GM19193 (cell line): Measurements from ENCODE around the gene TSPAN14.

ENCODE experiments used
- POLR2A ChIP-seq: IDR thresholded peaks from 4 replicates; pipeline ENCODE4 v1.6.1; 2011; ENCODE audit not compliant: insufficient read depth, insufficient read length; ENCODE audit errors: extremely low read depth

The TSPAN14 gene

DNA sequence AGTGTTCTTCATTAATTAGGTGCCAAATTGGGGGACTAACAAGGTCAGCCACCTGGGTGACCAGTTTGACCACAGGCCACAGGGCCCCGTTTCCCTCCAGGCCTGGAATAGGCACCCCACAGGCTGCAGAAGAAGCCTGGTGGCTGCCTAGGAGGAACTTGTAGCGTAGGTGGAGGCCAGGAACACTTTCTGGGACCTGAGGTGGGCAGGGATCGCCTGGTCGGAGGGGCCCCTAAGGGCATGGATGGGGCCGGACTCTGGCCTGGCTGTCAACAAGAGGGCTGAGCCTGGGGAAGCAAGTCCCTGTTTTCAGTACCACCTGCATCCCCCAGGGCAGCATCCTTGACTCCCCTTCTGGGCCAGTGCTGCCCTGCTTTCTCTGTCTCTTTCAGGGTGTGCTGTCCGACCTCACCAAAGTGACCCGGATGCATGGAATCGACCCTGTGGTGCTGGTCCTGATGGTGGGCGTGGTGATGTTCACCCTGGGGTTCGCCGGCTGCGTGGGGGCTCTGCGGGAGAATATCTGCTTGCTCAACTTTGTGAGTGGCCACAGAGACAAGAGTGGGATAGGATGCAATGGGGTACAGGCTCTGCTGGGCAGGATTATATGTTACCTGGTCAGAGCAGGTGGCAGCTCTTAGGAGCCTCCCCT is 52.9 kb downstream of the TSPAN14 start:
- no peak for TF ChIP-seq POLR2A

DNA sequence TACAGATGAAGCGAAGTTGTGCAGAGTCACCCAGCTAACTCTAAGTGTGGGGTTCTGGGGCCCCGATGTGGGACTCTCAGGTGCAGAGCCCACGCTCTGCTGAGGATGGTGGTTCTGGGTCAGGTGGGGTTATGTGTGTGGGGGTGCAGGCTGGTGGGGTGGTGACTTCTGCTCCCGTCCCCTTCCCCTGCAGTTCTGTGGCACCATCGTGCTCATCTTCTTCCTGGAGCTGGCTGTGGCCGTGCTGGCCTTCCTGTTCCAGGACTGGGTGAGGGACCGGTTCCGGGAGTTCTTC is 54.9 kb downstream of the TSPAN14 start:
- TF ChIP-seq POLR2A, result no peak

DNA sequence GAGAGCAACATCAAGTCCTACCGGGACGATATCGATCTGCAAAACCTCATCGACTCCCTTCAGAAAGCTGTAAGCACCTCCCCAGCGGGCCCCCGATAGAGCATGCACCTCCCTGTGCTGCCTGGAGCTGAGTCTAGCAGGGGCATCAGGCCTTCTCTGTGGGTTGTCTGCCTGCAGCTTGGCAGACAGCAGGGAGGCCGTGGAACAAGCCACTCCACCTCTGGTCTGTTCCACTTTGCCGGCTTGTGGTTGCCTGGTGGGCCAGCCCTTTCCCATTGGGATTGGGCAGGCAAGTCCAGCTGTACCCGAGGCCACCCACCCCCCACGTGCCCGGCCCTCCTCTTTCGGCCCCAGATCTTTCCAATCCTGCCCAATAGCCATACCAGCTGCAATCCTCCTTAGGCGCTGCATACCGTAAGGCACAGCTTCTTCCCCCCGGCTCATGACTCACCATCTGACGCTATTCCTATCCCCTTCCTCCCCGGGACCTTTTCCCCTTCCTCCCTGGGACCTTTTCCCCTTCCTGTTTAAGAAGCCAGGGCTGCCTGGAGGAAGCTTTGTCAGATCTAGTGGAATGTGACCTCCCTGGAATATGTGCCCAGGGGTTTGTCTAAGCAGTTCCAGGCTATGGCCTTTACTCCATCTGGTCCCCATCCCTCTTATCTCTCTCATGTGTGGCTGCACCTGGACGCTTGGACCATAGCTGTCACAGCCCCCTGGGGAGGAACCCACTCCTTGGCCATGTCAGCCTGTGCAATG is 55.5 kb downstream of the TSPAN14 start:
- no peak for TF ChIP-seq POLR2A

DNA sequence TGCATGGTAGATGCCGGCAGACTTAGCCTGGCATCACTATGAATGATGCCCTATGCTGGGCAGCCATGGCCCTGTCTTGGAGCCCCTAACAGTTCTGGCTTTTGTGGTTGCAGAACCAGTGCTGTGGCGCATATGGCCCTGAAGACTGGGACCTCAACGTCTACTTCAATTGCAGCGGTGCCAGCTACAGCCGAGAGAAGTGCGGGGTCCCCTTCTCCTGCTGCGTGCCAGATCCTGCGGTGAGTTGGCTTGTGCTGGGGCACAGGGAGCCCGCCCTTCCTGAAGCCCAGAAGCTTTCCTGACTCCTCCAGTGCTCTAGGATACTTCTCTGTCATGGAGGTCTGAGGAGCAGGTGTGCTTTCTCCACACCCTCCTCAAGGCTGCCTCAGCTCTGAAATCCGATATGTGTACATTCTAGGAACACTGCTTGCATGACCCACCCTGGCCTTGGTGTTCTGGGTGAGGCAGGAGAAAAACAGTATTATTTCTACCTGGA is 58.0 kb downstream of the TSPAN14 start:
- TF ChIP-seq POLR2A, result no peak

DNA sequence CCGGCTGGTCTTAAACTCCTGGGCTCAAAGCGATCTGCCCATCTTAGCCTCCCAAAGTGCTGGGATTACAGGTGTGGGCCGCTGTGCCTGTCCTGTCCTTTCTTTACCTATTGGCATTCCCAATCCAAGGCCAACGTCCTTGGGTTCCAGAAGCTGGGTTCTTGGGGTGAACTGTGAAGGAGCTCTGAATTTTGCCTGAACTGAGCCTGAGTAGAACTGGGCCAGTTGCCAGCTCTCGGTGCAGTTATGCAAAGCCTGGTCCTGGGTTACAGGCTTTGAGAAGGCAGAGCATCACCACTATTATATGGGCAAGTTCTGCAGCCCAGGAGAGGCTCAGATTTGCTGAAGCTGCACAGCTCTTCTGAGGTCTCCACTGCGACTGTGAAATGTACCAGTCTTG is 59.0 kb downstream of the TSPAN14 start:
- no peak for TF ChIP-seq POLR2A

DNA sequence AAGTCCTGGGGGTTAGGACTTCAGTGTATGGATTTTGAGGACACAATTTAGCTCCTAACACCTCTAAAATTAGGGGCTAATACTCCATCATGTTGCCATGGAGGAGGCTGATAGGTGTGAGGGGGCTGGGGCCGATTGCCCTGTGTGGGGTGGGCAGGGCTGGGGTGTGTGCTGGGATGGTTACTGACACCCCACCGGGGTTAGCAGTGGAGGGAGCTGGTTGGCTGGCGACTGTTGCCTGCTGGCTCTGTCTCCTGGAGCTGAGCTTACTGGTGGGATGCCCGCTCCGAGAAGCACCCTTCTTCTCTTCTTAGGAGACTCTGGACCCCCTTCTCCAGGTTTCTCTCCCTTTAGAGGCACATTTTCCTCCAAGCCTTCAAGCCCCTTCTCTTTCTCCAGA is 61.4 kb downstream of the TSPAN14 start:
- TF ChIP-seq POLR2A, result no peak

DNA sequence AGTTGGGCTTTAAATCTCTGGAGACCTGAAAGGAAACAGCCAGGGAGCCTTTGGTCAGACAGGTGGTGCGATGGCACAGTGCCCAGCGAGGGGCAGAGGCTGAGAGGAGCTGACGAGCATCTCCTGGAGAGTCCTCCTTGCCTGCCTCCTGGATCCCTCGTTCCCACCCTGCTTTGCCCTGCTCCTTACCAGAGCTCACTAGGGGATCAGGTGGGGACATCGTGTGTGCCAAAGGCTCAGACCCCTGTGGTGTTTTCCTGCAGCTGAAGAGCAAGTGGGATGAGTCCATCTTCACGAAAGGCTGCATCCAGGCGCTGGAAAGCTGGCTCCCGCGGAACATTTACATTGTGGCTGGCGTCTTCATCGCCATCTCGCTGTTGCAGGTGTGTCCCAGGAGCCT is 61.8 kb downstream of the TSPAN14 start:
- no peak for TF ChIP-seq POLR2A

DNA sequence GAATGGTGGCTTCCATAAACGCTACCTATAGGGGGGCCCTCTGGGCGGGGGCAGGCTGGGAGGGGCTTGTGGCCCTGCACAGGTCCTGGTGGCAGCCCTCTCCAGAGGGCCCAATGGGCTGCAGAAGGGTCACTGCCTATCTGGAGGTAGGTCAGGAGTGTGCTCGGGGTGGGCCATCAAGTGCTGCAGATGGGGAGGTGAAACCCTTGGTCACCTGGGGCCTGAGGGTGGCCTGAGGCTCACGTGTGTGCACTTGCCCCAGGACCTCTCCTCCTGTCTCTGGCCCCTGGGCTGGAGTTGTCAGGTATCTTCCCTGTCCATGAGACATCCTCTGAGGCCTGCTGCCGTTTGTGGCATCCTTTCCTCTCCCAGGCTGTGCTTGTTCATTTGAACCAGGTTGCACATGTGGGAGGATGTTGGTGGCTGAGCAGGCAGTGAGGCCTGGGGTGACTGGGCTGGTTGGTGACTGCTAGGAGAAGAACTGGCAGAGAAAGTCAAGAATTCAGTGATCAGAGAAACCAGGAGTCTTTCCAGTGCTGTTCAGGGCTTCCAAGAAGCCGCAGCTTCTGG is 62.5 kb downstream of the TSPAN14 start:
- TF ChIP-seq POLR2A, result no peak

DNA sequence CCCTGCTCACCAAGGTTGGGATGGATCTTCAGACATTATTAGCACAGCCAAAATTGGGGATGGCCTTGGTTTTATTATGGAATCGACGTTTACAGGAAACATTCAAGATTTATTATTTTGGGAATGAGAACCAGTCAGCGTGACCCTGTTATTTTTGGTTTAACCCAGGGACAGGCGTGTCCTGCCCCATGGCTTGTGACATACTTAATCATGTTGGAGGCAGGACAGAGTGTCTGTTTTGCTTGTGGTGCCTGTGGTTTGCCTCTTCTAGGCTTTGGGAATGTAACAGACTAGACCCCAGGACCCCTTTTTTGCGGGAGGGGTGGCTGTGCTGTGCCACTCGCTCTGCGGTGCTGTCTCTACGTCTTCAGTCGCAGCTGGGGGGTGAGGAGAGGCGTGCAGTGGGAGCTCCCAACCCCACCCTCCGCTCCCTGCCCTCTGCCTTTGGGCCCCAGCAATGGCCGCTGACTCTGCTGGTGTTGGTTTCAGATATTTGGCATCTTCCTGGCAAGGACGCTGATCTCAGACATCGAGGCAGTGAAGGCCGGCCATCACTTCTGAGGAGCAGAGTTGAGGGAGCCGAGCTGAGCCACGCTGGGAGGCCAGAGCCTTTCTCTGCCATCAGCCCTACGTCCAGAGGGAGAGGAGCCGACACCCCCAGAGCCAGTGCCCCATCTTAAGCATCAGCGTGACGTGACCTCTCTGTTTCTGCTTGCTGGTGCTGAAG is 63.5 kb downstream of the TSPAN14 start:
- no peak for TF ChIP-seq POLR2A

DNA sequence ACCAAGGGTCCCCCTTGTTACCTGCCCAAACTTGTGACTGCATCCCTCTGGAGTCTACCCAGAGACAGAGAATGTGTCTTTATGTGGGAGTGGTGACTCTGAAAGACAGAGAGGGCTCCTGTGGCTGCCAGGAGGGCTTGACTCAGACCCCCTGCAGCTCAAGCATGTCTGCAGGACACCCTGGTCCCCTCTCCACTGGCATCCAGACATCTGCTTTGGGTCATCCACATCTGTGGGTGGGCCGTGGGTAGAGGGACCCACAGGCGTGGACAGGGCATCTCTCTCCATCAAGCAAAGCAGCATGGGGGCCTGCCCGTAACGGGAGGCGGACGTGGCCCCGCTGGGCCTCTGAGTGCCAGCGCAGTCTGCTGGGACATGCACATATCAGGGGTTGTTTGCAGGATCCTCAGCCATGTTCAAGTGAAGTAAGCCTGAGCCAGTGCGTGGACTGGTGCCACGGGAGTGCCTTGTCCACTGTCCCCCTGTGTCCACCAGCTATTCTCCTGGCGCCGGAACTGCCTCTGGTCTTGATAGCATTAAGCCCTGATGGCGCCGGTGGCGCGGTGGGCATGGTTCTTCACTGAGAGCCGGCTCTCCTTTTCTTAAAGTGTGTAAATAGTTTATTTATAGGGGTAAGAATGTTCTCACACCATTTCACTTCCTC is 64.2 kb downstream of the TSPAN14 start:
- no peak for TF ChIP-seq POLR2A

DNA sequence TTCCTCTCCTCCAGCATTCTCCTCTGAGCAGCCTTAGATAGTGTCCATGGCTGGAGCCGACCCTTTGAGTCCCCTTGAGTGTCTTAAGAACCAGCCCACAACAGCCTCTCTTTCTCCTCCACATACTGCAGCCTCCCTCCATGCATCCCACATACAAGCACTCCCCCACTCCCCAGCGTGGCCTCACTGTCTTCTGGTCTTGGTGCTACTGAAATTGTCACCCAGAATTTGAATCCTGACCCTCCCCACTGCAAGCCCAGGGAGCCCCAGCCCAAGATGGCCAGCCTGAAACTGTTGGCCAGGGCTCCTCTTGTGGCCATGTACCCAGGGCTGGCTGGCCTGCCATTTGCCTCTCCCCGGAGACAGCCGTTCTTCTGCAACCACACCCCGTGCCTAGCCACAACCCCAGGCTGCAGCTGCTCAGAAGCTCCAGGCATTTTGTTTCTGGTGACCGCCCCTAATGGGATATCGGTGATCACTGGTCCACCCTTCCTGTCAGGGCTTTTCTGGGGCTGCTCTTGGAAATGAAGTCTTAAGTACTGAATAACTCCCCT is 64.8 kb downstream of the TSPAN14 start:
- no peak for TF ChIP-seq POLR2A

DNA sequence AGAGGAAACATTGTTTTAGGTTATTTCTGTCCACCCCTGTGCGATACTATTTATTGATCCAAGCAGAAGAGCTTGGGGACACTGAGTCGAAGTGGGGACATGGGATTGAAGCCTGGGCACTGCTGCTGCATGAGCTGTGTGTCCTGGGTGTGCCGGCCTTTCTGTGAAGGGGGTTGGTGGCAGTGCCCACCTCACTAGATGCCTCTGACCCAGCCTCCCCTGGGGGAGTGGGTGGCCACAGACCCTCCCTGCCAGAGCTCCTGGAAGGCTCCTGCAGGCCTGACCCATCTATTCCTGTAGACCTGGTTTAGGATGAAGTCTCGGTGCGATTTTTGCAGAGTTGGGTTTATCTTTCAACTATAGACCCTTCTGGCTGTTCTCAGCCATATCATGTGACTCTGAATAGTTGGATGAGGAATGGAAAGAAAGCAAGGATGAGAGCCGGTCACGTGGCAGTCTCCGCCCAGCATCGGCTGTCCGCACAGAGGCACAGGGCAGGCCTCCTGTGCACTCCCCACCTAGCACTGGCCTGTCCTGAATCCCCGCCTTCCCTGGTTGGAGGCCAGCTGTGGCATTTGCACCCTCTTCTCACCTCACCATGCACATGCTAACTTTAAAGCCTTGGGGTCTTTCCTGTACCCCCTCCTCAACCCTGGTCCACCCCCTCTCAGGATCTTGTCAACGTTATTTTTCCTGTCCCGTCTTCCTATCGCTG is 66.0 kb downstream of the TSPAN14 start:
- no peak for TF ChIP-seq POLR2A

DNA sequence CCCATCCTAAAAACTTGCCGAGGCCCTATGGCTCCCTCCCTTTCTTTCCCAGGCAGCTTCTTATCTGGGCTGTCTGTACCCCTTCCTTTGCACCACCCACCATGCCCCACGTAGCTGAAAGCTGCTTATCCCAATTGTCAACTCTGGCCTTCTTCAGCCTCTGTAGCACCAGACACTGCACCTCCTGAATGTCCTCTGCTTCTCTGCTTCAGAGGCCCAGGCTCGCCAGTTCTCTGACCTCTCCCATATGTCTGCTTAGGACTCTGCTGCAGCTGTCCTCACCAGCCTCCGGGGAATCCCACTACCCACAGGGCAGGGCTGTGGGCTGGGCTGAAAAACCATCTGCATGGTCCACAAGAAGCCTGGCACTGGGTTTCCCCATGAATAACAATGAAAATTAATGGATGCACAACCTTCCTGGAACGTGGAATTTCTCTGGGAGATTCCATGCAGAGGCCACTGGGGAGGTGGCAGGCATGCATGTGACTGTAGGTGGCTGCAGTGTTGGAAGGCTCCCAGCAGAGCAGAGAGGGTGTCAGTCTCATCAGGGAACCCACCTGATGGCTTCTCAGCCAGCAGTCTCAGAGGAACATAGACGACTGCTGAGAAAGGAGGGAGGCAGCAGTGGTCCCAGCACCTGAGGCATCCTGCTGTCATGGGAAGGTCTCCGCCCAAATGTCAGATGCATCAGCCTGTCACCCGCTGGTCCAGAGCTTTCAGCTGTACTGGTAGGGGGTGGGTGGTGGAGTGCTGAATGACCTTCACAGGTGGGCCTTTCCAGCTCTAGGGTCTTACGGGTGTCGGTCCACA is 66.8 kb downstream of the TSPAN14 start:
- TF ChIP-seq POLR2A, result no peak
